HTR-8/SVneo (cell line): ENCODE data around the gene NF1.
"Not testable (repeated sequence)": the region's sequence is repeated elsewhere in the genome, so short reads cannot be mapped to it uniquely, and the experiment has no call there.

Experiments
- DNase-seq: peaks from one replicate; pipeline ENCODE4 v3.0.0; 2011; ENCODE audit warnings: low spot score, mixed read lengths; ENCODE audit not compliant: insufficient read length
- FAIRE-seq: peaks from 2 replicates; lab custom pipeline; 2011; peaks lifted over from hg19 to GRCh38; lab: Jason Lieb, UNC

NF1 gene

DNA sequence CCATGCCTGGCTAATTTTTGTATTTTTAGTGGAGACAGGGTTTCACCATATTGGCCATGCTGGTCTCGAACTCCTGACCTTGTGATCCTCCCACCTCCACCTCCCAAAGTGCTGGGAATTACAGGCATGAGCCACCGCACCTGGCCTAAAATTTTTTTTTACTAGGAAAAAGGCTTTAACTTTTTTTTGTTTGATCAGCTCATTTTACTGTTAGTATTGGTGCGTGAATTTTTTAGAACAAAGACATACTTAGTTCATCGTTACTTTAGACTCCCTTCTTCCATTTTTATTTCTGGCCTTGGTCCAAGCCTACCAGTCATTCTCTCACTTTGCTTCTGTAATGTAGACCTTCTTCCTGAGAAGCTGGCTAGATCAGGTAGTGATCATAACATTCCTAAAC is 271.3 kb downstream of the NF1 start:
- DNase-seq, result no peak
- FAIRE-seq, result no peak

GRCh38 chr17:31369266-31369665 is 274.5 kb downstream of the NF1 start:
- FAIRE-seq (no peak), DNase-seq (no peak)

DNA sequence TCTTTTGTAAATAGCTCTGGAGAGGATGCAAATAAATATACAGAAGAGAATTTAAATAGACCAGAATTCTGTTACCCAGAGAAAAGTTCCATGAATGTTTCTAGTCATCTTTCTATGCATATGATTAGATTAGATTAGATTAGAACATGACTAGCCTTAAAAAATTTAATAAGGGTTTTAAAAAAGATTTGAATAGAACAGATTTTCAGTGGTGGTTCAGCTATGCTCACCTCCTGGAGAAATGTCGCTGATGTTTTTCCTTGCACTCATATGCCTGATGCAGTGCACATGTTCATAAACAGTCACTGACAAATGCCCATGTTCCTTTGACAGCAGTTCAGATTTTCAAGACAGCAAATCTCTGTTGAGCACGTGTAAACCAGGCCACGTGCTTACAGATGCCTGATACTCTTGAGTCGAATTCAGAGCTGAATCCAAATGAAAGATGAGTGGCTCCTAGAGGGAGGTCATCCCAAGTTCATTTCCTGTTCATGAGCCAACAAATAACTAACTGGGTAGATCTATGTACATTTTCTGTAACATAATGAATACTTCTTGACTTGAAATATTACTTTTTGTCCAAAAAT is 276.8 kb downstream of the NF1 start:
- DNase-seq (no peak), FAIRE-seq (peak; percentile 93)

- DNase-seq (no peak), FAIRE-seq (no peak)
Observed at GRCh38 chr17:31373150-31374093, 278.6 kb downstream of the NF1 start.

- FAIRE-seq (no peak), DNase-seq (no peak)
Observed at GRCh38 chr17:31374094-31374447, 279.3 kb downstream of the NF1 start.

GRCh38 chr17:31374503-31374902 is 279.7 kb downstream of the NF1 start:
- FAIRE-seq, result no peak
- DNase-seq, result no peak

GRCh38 chr17:31378638-31379037 is 283.9 kb downstream of the NF1 start:
- no peak for FAIRE-seq
- DNase-seq, result no peak

DNA sequence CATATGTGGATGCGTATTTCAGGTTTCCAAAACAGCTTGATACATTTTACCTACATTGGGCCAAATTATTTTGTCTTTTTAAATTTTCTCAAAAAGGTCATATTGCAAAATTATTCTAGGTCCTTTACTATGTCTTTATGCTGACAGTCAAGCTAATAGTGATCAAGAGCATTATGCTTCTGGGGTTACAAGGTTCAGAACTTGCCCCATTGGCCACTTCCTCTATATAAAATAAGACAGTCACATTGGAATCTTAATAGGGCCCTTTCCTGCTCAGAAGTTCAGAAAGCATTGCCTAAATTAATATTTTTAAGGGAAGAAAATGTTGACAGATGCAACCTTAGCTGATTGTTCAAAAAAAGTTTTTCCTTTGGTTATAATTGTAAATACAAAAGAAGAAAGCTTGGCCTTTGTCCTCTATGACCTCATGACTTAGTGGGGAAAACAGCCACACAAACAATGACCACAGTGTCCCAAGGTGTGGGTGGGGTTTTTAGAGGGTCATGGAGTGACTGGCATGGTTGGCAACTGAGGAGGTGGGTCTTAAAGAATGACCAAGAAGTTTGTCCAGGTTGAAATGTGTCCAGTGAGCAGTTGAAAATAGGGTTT is 284.9 kb downstream of the NF1 start:
- DNase-seq, result no peak
- no peak for FAIRE-seq

DNA sequence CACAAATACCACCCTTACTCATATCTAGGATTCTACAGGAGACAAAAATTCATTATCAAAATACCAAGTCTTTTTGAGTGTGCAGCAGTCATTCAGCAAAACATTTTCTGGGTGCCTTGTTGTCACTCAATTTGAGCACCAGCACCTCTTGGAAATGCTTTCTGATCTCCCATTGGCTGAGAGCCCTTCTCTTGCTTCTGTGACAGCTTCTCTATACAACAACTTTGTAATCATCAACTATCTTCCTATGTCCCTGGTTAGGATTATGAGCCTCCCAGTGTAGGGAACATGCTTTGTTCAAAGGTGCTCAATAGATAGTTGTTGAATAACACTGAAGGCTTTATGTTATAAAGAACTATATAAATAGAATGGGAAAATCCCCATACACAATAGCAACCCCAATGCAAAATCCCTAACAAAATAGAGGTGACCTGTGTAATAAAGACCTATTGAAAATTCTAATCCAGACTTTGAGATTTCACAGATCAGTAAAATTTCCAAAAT is 286.4 kb downstream of the NF1 start:
- no peak for DNase-seq
- FAIRE-seq, result no peak

DNA sequence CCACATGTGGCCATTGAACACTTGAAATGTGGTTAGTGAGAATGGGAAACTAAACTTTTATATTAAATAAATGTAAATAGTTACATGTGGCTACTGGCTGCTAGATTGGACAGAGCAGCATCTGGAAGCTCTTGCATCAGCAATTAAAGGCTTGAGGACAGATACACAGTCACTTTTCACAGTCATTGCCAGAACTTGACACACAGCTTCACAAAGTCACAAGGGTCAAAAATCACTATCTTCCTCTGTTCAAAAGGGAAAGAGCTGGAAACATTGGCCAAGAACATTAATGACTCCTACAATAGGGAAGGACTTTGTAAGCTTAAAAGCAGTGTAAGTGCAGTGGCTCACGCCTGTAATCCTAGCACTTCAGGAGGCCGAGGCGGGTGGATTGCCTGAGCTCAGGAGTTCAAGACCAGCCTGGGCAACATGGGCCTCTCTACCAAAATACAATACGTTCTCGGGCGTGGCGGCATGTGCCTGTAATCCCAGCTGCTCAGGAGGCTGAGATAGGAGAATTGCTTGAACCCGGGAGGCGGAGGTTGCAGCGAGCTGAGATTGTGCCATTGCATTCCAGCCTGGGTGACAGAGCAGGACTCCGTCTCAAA is 288.0 kb downstream of the NF1 start:
- not testable (repeated sequence) for FAIRE-seq, DNase-seq

DNA sequence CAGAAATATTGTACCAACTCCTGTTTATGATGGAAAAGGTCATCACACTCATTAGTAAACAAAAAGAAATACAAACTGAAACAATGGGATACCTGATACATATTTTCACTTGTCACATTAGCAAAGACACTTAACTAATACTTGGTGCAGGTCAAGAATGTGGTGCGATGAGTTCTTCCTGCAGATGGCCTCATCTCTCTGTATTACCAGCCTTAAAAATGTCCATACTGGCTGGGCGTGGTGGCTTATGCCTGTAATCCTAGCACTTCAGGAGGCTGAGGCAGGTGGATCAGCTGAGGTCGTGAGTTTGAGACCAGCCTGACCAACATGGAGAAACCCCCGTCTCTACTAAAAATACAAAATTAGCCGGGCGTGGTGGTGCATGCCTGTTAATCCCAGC is 288.7 kb downstream of the NF1 start:
- not testable (repeated sequence) for FAIRE-seq, DNase-seq

GRCh38 chr17:31385428-31386285 is 290.9 kb downstream of the NF1 start:
- peak; percentile 52 for FAIRE-seq
- DNase-seq, result no peak

DNA sequence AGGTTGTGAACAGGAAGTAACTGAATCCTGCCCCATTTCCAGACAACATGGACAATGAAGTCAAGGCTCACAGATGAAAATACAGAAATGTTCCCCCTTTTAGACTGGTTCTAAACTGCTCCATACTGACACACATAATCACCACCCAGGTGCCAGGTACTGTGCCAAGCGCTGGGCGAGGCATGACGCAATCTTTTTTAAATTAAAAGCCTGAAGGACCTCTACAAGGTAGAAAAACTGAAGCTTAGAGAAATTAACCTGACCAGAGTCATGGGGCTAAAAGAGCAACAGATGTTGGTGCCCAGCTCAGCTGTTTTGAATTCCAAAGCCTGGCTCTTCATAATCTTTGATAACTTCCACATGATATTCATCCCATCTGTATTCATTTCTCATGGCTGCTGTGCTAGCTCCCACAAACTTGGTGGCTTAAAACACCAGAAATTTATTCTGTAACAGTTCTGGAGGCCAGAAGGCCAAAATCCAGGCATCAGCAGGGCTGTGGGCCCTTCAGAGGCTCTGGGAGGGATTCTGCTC is 291.8 kb downstream of the NF1 start:
- DNase-seq, result no peak

DNA sequence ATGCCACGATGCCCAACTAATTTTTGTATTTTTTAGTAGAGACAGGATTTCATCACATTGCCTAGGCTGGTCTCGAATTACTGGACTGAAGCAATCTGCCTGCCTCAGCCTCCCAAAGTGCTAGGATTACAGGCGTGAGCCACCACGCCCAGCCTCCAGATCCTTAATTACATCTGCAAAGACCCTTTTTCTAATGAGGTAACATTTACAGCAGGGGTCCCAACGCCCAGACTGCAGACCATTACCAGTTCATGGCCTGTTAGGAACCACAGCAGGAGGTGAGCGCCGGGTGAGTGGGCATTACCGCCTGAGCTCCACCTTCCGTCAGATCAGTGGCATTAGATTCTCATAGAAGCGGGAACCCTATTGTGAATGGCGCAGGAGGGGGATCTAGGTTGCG is 292.7 kb downstream of the NF1 start:
- FAIRE-seq, result no peak

More for the DNA sequence above, 291.8 kb downstream of the NF1 start:
- no peak for FAIRE-seq

DNA sequence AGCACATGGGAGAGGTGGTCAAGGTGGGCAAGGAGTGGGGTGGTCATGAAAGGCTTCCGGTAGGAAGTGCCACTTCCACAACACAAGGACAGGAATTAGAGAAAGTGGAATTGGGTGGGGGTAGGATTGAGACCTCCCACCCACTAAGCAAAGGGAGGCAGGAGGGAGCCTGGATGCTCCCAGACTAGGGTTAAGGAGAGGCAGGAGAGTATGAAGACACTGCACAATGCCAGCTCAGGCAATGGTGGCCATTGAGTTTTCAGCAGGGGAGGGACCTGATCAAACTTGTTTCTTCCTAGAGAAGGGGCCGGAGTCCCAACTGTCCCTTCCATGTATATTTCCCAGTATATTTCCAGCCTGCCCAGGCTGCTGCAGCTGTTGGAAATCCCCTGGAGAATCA is 293.6 kb downstream of the NF1 start:
- DNase-seq (no peak), FAIRE-seq (no peak)

More for the DNA sequence above, 292.7 kb downstream of the NF1 start:
- no peak for DNase-seq

GRCh38 chr17:31388770-31389656 is 294.2 kb downstream of the NF1 start:
- FAIRE-seq (peak; percentile 40), DNase-seq (peak; percentile 72)

DNA sequence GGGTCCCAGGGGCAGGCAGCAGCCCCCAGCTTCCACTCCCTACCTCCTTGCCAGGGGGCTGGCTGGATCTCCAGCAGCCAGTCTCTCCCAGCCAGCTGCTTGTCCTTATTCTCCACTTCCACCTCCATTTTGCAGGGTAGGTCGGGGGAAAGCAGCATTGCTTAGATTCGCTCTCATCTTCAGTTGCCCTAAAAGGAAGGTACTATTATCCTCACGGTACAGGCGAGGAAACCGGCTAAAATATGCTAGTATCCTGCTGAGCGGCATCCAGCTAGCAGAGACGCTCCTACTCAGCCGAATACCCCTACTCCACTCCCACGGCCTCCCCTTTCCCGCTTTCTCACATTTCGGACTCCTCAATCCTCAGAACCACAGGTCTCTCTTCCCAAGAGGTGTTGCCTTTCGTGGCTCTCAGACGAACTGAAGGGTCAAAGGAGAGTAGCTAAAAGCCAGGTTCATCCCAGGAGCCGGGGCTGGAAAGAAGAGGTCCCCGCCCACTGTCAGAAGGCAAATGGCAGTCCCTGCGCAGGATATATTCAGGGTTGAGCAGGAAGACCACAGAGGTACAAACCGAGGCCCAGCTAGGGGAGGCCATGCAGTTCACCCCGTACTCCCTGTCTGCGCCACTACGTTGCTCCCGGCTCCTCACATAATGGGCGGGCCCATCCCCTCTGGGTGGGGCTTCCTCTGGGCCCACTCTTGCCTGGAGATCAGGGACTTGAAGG is 295.0 kb downstream of the NF1 start:
- FAIRE-seq (no peak), DNase-seq (no peak)

DNA sequence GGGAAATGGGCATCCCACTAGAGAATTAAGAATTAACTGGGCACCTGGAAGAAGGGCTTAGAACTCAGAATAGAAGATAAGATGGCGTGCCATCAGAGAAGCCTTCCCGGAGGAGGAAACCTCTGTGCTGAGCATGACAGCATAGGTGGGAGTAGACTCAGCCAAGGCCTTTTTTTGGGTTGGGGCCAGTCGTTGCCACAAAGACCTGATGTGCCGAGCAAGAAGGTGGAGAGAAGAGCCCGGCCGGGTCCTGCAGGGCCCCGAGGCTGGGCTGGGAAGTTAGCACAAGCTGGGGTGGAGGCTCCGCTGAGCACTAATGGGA is 295.6 kb downstream of the NF1 start:
- DNase-seq (no peak), FAIRE-seq (no peak)
